ENCODE measurements around the gene KIF3C. TPM values are rescaled to one million over a fixed set of nuclear protein-coding genes. Genes with fewer than 3 reads are reported as not detected.
"Not testable (repeated sequence)": the region's sequence is repeated elsewhere in the genome, so short reads cannot be mapped to it uniquely, and the experiment has no call there.

Gene KIF3C
- 7.2 and 18.2 TPM in 2 replicates for total RNA-seq (2014; rRNA removed; shearing (Covaris generic))
- 7.0 and 7.5 TPM in 2 replicates for polyA plus RNA-seq (2016; fragmentation: Nextera tagmentation; extraction: Ambion mirVana)

GRCh38 chr2:25982273-25982967 is at the start of gene KIF3C:
TSS of gene KIF3C (minus strand) at chr2:25982497. CDS start at chr2:25981917, 580 bp downstream.
- WGBS, 2 experiments (ENCODE audit: low coverage in 1 of 2, low lambda C conversion rate in 2 of 2, missing lambda C conversion rate in 2 of 2), result 4 to 5% methylated on average over 18 to 30 of the region's 58 CpGs
- TF ChIP-seq EZH2phosphoT487 (IDR thresholded peaks at IDR 0.05; ENCODE audit: insufficient read depth, low read depth) (no peak), EZH2 (IDR thresholded peaks at IDR 0.05; ENCODE audit: insufficient read depth, poor library complexity, severe bottlenecking) (no peak)
- peak within 1 kb of the TSS; percentile 93 for H2AFZ ChIP-seq
- no peak within 1 kb of the TSS for H3K27ac ChIP-seq
- peak within 1 kb of the TSS; percentile 78 for H3K9ac ChIP-seq
- H3K79me2 ChIP-seq (ENCODE audit: insufficient read depth), result peaks cover 37% of the 10 kb centered on the region
- peak within 1 kb of the TSS; percentile 96 for H3K4me3 ChIP-seq
- H3K9me3 ChIP-seq (ENCODE audit: low read depth), result no peaks in the 10 kb centered on the region
- in situ Hi-C loops (cut with MboI), result no loop called here
- peaks cover 8% of the 10 kb centered on the region; the same call in 1 of the 2 replicates for H3F3A ChIP-seq (ENCODE audit: insufficient read depth)
- peak within 1 kb of the TSS; percentile 75 for H3K4me2 ChIP-seq (ENCODE audit: unreplicated experiment)
- H3K27me3 ChIP-seq (replicated peaks; ENCODE audit: insufficient read depth), result no peaks in the 10 kb centered on the region
- H3K36me3 ChIP-seq (ENCODE audit: low read depth), result no peaks in the 10 kb centered on the region
- H3K9me2 ChIP-seq (ENCODE audit: insufficient read depth), result no peaks in the 10 kb centered on the region
- peak; percentile 80 for DNase-seq
- peaks cover 24% of the 10 kb centered on the region for H3K4me1 ChIP-seq (ENCODE audit: insufficient read depth)
- no peaks in the 10 kb centered on the region for H4K20me1 ChIP-seq (ENCODE audit: insufficient read depth)

GRCh38 chr2:26028083-26028482 is 45.8 kb upstream of the KIF3C start:
- H3K4me3 ChIP-seq; H2AFZ ChIP-seq; in situ Hi-C loops (cut with MboI); H3K9me2 ChIP-seq (ENCODE audit: insufficient read depth); H3F3A ChIP-seq (ENCODE audit: insufficient read depth); H3K36me3 ChIP-seq (ENCODE audit: low read depth); H3K9me3 ChIP-seq (ENCODE audit: low read depth); H3K9ac ChIP-seq; DNase-seq; H3K27me3 ChIP-seq (replicated peaks; ENCODE audit: insufficient read depth); H4K20me1 ChIP-seq (ENCODE audit: insufficient read depth); H3K27ac ChIP-seq; H3K4me2 ChIP-seq (ENCODE audit: unreplicated experiment); H3K4me1 ChIP-seq (ENCODE audit: insufficient read depth): not testable (repeated sequence)
- WGBS, 2 experiments (ENCODE audit: low coverage in 1 of 2, low lambda C conversion rate in 2 of 2, missing lambda C conversion rate in 2 of 2), result 92 to 93% methylated on average over 16 of the region's 16 CpGs
- peaks cover 11% of the 10 kb centered on the region for H3K79me2 ChIP-seq (ENCODE audit: insufficient read depth)

GRCh38 chr2:26025509-26025908 is 43.2 kb upstream of the KIF3C start:
- H3K4me1 ChIP-seq (ENCODE audit: insufficient read depth), result no peaks in the 10 kb centered on the region
- in situ Hi-C loops (cut with MboI), result no loop called here
- no peak overlapping the region for H3K4me3 ChIP-seq
- no peak for DNase-seq
- H3K4me2 ChIP-seq (ENCODE audit: unreplicated experiment), result no peak overlapping the region
- H3K9me2 ChIP-seq (ENCODE audit: insufficient read depth), result no peaks in the 10 kb centered on the region
- no peaks in the 10 kb centered on the region for H3F3A ChIP-seq (ENCODE audit: insufficient read depth)
- no peaks in the 10 kb centered on the region for H3K27me3 ChIP-seq (replicated peaks; ENCODE audit: insufficient read depth)
- no peak for TF ChIP-seq EZH2 (IDR thresholded peaks at IDR 0.05; ENCODE audit: insufficient read depth, poor library complexity, severe bottlenecking)
- no peak for TF ChIP-seq EZH2phosphoT487 (IDR thresholded peaks at IDR 0.05; ENCODE audit: insufficient read depth, low read depth)
- H3K36me3 ChIP-seq (ENCODE audit: low read depth), result no peaks in the 10 kb centered on the region
- no peaks in the 10 kb centered on the region for H3K9me3 ChIP-seq (ENCODE audit: low read depth)
- no peaks in the 10 kb centered on the region for H4K20me1 ChIP-seq (ENCODE audit: insufficient read depth)
- H2AFZ ChIP-seq, result no peak overlapping the region
- H3K79me2 ChIP-seq (ENCODE audit: insufficient read depth), result no peaks in the 10 kb centered on the region
- no peak overlapping the region for H3K9ac ChIP-seq
- H3K27ac ChIP-seq, result no peak overlapping the region

GRCh38 chr2:26024260-26024659 is 42.0 kb upstream of the KIF3C start:
- in situ Hi-C loops (cut with MboI), result no loop called here
- TF ChIP-seq EZH2 (IDR thresholded peaks at IDR 0.05; ENCODE audit: insufficient read depth, poor library complexity, severe bottlenecking) (no peak), EZH2phosphoT487 (IDR thresholded peaks at IDR 0.05; ENCODE audit: insufficient read depth, low read depth) (no peak)
- H3K4me3 ChIP-seq, result no peak overlapping the region
- no peaks in the 10 kb centered on the region for H4K20me1 ChIP-seq (ENCODE audit: insufficient read depth)
- no peaks in the 10 kb centered on the region for H3K27me3 ChIP-seq (replicated peaks; ENCODE audit: insufficient read depth)
- H3K79me2 ChIP-seq (ENCODE audit: insufficient read depth), result no peaks in the 10 kb centered on the region
- H3F3A ChIP-seq (ENCODE audit: insufficient read depth), result 0 out of 2 replicates have a peak, but pooled peaks cover 1% of the 10 kb centered on the region
- no peaks in the 10 kb centered on the region for H3K36me3 ChIP-seq (ENCODE audit: low read depth)
- H3K27ac ChIP-seq, result no peak overlapping the region
- no peaks in the 10 kb centered on the region for H3K4me1 ChIP-seq (ENCODE audit: insufficient read depth)
- 91 to 96% methylated on average over 2 of the region's 2 CpGs for WGBS, 2 experiments (ENCODE audit: low coverage in 1 of 2, low lambda C conversion rate in 2 of 2, missing lambda C conversion rate in 2 of 2)
- no peaks in the 10 kb centered on the region for H3K9me3 ChIP-seq (ENCODE audit: low read depth)
- H3K9me2 ChIP-seq (ENCODE audit: insufficient read depth), result no peaks in the 10 kb centered on the region
- H3K4me2 ChIP-seq (ENCODE audit: unreplicated experiment), result no peak overlapping the region
- no peak overlapping the region for H3K9ac ChIP-seq
- no peak overlapping the region for H2AFZ ChIP-seq
- no peak for DNase-seq

All from GM23248 (cell line).